WTC11 (cell line): Measurements from ENCODE around the gene CXCL10. TPM values are rescaled to one million over a fixed set of nuclear protein-coding genes. Genes with fewer than 3 reads are reported as not detected.
A peak's percentile ranks its signal among the peaks of the same experiment; 100 is the strongest.

Experiments
- ATAC-seq: fragments of 200-7000 bp; cut with Tn5 transposase; 2 replicates; pipeline ENCODE4 v1.10.0; 2021; ENCODE audit warnings: mild to moderate bottlenecking, moderate library complexity
- CTCF ChIA-PET: fragments of 300-600 bp; sonication (Branson Sonifier 250); formaldehyde crosslinking; loops from one replicate; lab custom pipeline; 2021; ENCODE audit warnings: antibody characterized with exemption; lab: Charles Lee
- POLR2A ChIA-PET: fragments of 350-600 bp; sonication (Branson Sonifier 250); formaldehyde crosslinking; loops from one replicate; lab custom pipeline; 2021; ENCODE audit warnings: antibody characterized with exemption; lab: Charles Lee
- DNase-seq: peaks from one replicate; pipeline ENCODE4 v3.0.0; 2021; ENCODE audit warnings: low spot score
- H3K27ac Mint-ChIP-seq: 2 replicates; pipeline ENCODE4 v1.8.0; 2021; ENCODE audit warnings: mixed read lengths
- H3K27me3 Mint-ChIP-seq: 2 replicates; pipeline ENCODE4 v1.8.0; 2021; ENCODE audit warnings: low read depth, mild to moderate bottlenecking, moderate library complexity, mixed read lengths
- H3K36me3 Mint-ChIP-seq: 2 replicates; pipeline ENCODE4 v1.8.0; 2021; ENCODE audit warnings: mixed read lengths
- H3K4me1 Mint-ChIP-seq: 2 replicates; pipeline ENCODE4 v1.8.0; 2022; ENCODE audit warnings: mixed read lengths
- H3K4me3 Mint-ChIP-seq: 2 replicates; pipeline ENCODE4 v1.8.0; 2021; ENCODE audit warnings: mild to moderate bottlenecking, moderate library complexity, mixed read lengths
- H3K9me3 Mint-ChIP-seq: 2 replicates; pipeline ENCODE4 v1.8.0; 2021; ENCODE audit warnings: mixed read lengths
- ATF1 ChIP-seq: sonication (generic); formaldehyde crosslinking; IDR thresholded peaks from 2 replicates; pipeline ENCODE4 v1.8.1; 2023; ENCODE audit warnings: mild to moderate bottlenecking, moderate library complexity, missing genetic modification reagents
- CBFB ChIP-seq: sonication (generic); formaldehyde crosslinking; IDR thresholded peaks from 2 replicates; pipeline ENCODE4 v1.8.1; 2022; ENCODE audit warnings: mild to moderate bottlenecking, low read depth, missing genetic modification reagents
- ESRRA ChIP-seq: sonication (generic); formaldehyde crosslinking; IDR thresholded peaks from 2 replicates; pipeline ENCODE4 v1.8.1; 2022; ENCODE audit warnings: mild to moderate bottlenecking, missing genetic modification reagents, borderline replicate concordance
- JUN ChIP-seq: sonication (generic); formaldehyde crosslinking; IDR thresholded peaks from 2 replicates; pipeline ENCODE4 v1.8.0; 2023; ENCODE audit warnings: mild to moderate bottlenecking, missing genetic modification reagents
- KAT7 ChIP-seq: sonication (generic); formaldehyde crosslinking; IDR thresholded peaks from 2 replicates; pipeline ENCODE4 v1.8.1; 2023; ENCODE audit warnings: missing genetic modification reagents, mild to moderate bottlenecking, borderline replicate concordance
- MYBL2 ChIP-seq: sonication (generic); formaldehyde crosslinking; IDR thresholded peaks from 2 replicates; pipeline ENCODE4 v1.8.1; 2023; ENCODE audit warnings: mild to moderate bottlenecking, moderate library complexity, missing genetic modification reagents
- NFYB ChIP-seq: sonication (generic); formaldehyde crosslinking; conservative IDR thresholded peaks from 2 replicates; pipeline ENCODE4 v1.8.0; 2022; ENCODE audit warnings: low read depth, missing genetic modification reagents
- SMAD3 ChIP-seq: sonication (generic); formaldehyde crosslinking; IDR thresholded peaks from 2 replicates; pipeline ENCODE4 v1.8.0; 2022; ENCODE audit warnings: missing genetic modification reagents, mild to moderate bottlenecking, borderline replicate concordance
- SP1 ChIP-seq: sonication (generic); formaldehyde crosslinking; conservative IDR thresholded peaks from 2 replicates; pipeline ENCODE4 v1.8.1; 2022; ENCODE audit warnings: missing genetic modification reagents
- TEAD4 ChIP-seq: sonication (generic); formaldehyde crosslinking; IDR thresholded peaks from 2 replicates; pipeline ENCODE4 v1.8.0; 2022; ENCODE audit warnings: mild to moderate bottlenecking, missing genetic modification reagents
- ZNF138 ChIP-seq: sonication (generic); formaldehyde crosslinking; conservative IDR thresholded peaks from 2 replicates; pipeline ENCODE4 v1.8.1; 2022; ENCODE audit warnings: mild to moderate bottlenecking, moderate library complexity, missing genetic modification reagents
- ZNF232 ChIP-seq: sonication (generic); formaldehyde crosslinking; IDR thresholded peaks from 2 replicates; pipeline ENCODE4 v1.8.0; 2022; ENCODE audit warnings: mild to moderate bottlenecking, missing genetic modification reagents
- ZNF317 ChIP-seq: sonication (generic); formaldehyde crosslinking; IDR thresholded peaks from 2 replicates; pipeline ENCODE4 v1.8.1; 2023; ENCODE audit warnings: low read depth, mild to moderate bottlenecking, moderate library complexity, missing genetic modification reagents, borderline replicate concordance
- ZNF416 ChIP-seq: fragments of 250-450 bp; sonication (Bioruptor Pico); IDR thresholded peaks from 2 replicates; pipeline ENCODE4 v1.9.0; 2021; ENCODE audit warnings: mild to moderate bottlenecking, inconsistent platforms
- ZNF423 ChIP-seq: fragments of 250-450 bp; sonication (Bioruptor Pico); IDR thresholded peaks from 2 replicates; pipeline ENCODE4 v2.1.2; 2022; ENCODE audit warnings: mild to moderate bottlenecking, moderate library complexity
- ZNF671 ChIP-seq: fragments of 250-450 bp; sonication (Bioruptor Pico); IDR thresholded peaks from 2 replicates; pipeline ENCODE4 v1.8.0; 2021; ENCODE audit warnings: mild to moderate bottlenecking
- total RNA-seq: library from RNA; stranded (reverse); gene quantifications from 3 replicates; pipeline ENCODE4 v1.2.3, GENCODE V29; 2021
- TF ChIP-seq, protein P1 (sequence below): fragments of 250-450 bp; sonication (Bioruptor Pico); IDR thresholded peaks from 2 replicates; pipeline ENCODE4 v1.9.0; 2021; ENCODE audit warnings: mild to moderate bottlenecking
- TF ChIP-seq, protein P2 (sequence below): fragments of 250-450 bp; sonication (Bioruptor Pico); IDR thresholded peaks from 2 replicates; pipeline ENCODE4 v1.9.0; 2021; ENCODE audit warnings: moderate library complexity, mild to moderate bottlenecking, inconsistent platforms, borderline replicate concordance
- TF ChIP-seq, protein P3 (sequence below): sonication (generic); formaldehyde crosslinking; IDR thresholded peaks from 2 replicates; pipeline ENCODE4 v1.8.0; 2023; ENCODE audit warnings: missing genetic modification reagents, mild to moderate bottlenecking, borderline replicate concordance
- TF ChIP-seq, protein P4 (sequence below): fragments of 200-600 bp; IDR thresholded peaks from 2 replicates; pipeline ENCODE4 v1.8.0; 2022; ENCODE audit warnings: antibody characterized with exemption
- TF ChIP-seq, protein P5 (sequence below): sonication (generic); formaldehyde crosslinking; IDR thresholded peaks from 2 replicates; pipeline ENCODE4 v1.8.0; 2022; ENCODE audit warnings: mild to moderate bottlenecking, missing genetic modification reagents
- TF ChIP-seq, protein P6 (sequence below): fragments of 250-450 bp; sonication (Bioruptor Pico); IDR thresholded peaks from 2 replicates; pipeline ENCODE4 v1.8.0; 2021; ENCODE audit warnings: mild to moderate bottlenecking
- TF ChIP-seq, protein P7 (sequence below): sonication (generic); formaldehyde crosslinking; IDR thresholded peaks from 2 replicates; pipeline ENCODE4 v1.8.0; 2023; ENCODE audit warnings: mild to moderate bottlenecking, missing genetic modification reagents

CXCL10 gene
- total RNA-seq, 1 experiment from 2014 or later, result not detected

DNA sequence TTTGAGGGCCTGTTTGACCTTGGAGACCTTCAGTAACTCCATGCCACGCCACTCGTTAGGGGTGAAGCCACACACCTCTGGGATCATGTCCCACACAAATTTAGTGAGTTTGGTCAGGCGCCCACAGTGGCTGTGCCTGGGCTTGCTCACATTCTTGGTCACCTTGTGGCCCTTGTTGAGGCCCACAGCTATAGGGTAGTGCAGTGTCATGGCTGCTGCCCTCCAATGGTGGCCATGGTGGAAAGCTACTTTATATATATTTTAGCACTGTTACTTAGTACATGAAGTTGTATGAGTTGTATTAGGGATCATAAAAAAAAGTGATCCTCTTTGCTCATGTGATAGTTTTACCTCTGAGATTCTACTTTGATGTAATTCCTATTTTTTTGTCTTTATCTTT, 13.6 kb upstream of the CXCL10 start:
- POLR2A ChIA-PET, result no interaction called here
- H3K4me3 Mint-ChIP-seq, result no peak overlapping the region
- ATAC-seq, result peak; percentile 67
- H3K27me3 Mint-ChIP-seq, result no peaks in the 10 kb centered on the region
- no peaks in the 10 kb centered on the region for H3K4me1 Mint-ChIP-seq
- no peak for DNase-seq
- no peaks in the 10 kb centered on the region for H3K36me3 Mint-ChIP-seq
- no peak overlapping the region for H3K27ac Mint-ChIP-seq
- no peaks in the 10 kb centered on the region for H3K9me3 Mint-ChIP-seq
- CTCF ChIA-PET, result interaction anchor here (0.7 to 1.8 kb wide), 6 partner anchors 11 to 141 kb away, joined by 3 to 13 read pairs (median 4); no protein-coding TSS in a partner anchor
- TF ChIP-seq TEAD4 (CRISPR knock-in tag) (no peak), MYBL2 (CRISPR knock-in tag) (no peak), SP1 (CRISPR knock-in tag) (no peak), ZNF416 (no peak), SMAD3 (CRISPR knock-in tag) (no peak), ZNF138 (CRISPR knock-in tag) (no peak), ESRRA (CRISPR knock-in tag) (no peak), ZNF671 (no peak), ZNF232 (CRISPR knock-in tag) (no peak)
- TF ChIP-seq, protein P1, sequence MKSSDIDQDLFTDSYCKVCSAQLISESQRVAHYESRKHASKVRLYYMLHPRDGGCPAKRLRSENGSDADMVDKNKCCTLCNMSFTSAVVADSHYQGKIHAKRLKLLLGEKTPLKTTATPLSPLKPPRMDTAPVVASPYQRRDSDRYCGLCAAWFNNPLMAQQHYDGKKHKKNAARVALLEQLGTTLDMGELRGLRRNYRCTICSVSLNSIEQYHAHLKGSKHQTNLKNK, result no peak
- TF ChIP-seq, protein P2, sequence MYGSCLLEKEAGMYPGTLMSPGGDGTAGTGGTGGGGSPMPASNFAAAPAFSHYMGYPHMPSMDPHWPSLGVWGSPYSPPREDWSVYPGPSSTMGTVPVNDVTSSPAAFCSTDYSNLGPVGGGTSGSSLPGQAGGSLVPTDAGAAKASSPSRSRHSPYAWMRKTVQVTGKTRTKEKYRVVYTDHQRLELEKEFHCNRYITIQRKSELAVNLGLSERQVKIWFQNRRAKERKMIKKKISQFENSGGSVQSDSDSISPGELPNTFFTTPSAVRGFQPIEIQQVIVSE (CRISPR knock-in tag), result no peak
- TF ChIP-seq, protein P3, sequence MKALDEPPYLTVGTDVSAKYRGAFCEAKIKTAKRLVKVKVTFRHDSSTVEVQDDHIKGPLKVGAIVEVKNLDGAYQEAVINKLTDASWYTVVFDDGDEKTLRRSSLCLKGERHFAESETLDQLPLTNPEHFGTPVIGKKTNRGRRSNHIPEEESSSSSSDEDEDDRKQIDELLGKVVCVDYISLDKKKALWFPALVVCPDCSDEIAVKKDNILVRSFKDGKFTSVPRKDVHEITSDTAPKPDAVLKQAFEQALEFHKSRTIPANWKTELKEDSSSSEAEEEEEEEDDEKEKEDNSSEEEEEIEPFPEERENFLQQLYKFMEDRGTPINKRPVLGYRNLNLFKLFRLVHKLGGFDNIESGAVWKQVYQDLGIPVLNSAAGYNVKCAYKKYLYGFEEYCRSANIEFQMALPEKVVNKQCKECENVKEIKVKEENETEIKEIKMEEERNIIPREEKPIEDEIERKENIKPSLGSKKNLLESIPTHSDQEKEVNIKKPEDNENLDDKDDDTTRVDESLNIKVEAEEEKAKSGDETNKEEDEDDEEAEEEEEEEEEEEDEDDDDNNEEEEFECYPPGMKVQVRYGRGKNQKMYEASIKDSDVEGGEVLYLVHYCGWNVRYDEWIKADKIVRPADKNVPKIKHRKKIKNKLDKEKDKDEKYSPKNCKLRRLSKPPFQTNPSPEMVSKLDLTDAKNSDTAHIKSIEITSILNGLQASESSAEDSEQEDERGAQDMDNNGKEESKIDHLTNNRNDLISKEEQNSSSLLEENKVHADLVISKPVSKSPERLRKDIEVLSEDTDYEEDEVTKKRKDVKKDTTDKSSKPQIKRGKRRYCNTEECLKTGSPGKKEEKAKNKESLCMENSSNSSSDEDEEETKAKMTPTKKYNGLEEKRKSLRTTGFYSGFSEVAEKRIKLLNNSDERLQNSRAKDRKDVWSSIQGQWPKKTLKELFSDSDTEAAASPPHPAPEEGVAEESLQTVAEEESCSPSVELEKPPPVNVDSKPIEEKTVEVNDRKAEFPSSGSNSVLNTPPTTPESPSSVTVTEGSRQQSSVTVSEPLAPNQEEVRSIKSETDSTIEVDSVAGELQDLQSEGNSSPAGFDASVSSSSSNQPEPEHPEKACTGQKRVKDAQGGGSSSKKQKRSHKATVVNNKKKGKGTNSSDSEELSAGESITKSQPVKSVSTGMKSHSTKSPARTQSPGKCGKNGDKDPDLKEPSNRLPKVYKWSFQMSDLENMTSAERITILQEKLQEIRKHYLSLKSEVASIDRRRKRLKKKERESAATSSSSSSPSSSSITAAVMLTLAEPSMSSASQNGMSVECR (CRISPR knock-in tag), result no peak
- TF ChIP-seq, protein P4, sequence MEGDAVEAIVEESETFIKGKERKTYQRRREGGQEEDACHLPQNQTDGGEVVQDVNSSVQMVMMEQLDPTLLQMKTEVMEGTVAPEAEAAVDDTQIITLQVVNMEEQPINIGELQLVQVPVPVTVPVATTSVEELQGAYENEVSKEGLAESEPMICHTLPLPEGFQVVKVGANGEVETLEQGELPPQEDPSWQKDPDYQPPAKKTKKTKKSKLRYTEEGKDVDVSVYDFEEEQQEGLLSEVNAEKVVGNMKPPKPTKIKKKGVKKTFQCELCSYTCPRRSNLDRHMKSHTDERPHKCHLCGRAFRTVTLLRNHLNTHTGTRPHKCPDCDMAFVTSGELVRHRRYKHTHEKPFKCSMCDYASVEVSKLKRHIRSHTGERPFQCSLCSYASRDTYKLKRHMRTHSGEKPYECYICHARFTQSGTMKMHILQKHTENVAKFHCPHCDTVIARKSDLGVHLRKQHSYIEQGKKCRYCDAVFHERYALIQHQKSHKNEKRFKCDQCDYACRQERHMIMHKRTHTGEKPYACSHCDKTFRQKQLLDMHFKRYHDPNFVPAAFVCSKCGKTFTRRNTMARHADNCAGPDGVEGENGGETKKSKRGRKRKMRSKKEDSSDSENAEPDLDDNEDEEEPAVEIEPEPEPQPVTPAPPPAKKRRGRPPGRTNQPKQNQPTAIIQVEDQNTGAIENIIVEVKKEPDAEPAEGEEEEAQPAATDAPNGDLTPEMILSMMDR, result no peak
- TF ChIP-seq, protein P5, sequence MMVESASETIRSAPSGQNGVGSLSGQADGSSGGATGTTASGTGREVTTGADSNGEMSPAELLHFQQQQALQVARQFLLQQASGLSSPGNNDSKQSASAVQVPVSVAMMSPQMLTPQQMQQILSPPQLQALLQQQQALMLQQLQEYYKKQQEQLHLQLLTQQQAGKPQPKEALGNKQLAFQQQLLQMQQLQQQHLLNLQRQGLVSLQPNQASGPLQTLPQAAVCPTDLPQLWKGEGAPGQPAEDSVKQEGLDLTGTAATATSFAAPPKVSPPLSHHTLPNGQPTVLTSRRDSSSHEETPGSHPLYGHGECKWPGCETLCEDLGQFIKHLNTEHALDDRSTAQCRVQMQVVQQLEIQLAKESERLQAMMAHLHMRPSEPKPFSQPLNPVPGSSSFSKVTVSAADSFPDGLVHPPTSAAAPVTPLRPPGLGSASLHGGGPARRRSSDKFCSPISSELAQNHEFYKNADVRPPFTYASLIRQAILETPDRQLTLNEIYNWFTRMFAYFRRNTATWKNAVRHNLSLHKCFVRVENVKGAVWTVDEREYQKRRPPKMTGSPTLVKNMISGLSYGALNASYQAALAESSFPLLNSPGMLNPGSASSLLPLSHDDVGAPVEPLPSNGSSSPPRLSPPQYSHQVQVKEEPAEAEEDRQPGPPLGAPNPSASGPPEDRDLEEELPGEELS, result no peak

DNA sequence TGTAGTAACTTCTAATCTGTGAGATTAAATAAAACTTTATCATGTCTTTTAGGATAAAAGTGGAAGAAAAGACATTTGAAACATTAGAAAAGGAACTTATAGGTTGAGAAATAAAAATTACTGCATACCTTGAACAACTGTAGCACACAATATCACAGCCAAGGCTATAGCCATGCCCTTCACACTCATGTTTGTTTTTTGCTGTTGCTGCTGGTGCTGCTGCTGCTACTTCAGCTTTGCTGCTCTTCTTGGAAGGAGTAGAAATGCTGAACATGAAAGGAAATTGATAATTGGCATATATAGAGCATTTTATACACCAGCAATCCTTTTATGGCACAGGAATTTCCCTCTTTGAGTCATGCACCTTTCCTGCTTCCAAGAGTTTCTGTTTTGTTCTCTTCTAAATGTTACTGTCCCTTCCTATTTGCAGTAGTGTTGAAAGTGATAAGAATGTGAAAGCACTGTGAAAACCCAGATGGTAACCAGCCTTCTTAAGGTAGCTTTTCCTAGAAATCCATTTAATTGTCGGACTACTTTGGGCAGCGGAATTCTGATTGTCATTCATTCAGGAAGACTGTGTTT, 12.6 kb upstream of the CXCL10 start, which contains the start of gene CXCL11:
CXCL11 (minus strand) TSS at position 272 of the 582 bp plus-strand sequence; CDS start at position 189, 83 bp downstream.
- no peaks in the 10 kb centered on the region for H3K4me1 Mint-ChIP-seq
- H3K9me3 Mint-ChIP-seq, result no peaks in the 10 kb centered on the region
- ATAC-seq, result no peak
- no peak within 1 kb of the TSS for H3K4me3 Mint-ChIP-seq
- ChIA-PET POLR2A (no interaction called here), CTCF (interaction anchor here (0.5 to 1.8 kb wide), 6 partner anchors 10 to 243 kb away, joined by 3 to 13 read pairs (median 5); no protein-coding TSS in a partner anchor)
- H3K27me3 Mint-ChIP-seq, result no peaks in the 10 kb centered on the region
- no peak for DNase-seq
- no peaks in the 10 kb centered on the region for H3K36me3 Mint-ChIP-seq
- H3K27ac Mint-ChIP-seq, result no peak within 1 kb of the TSS
- TF ChIP-seq, protein P6, sequence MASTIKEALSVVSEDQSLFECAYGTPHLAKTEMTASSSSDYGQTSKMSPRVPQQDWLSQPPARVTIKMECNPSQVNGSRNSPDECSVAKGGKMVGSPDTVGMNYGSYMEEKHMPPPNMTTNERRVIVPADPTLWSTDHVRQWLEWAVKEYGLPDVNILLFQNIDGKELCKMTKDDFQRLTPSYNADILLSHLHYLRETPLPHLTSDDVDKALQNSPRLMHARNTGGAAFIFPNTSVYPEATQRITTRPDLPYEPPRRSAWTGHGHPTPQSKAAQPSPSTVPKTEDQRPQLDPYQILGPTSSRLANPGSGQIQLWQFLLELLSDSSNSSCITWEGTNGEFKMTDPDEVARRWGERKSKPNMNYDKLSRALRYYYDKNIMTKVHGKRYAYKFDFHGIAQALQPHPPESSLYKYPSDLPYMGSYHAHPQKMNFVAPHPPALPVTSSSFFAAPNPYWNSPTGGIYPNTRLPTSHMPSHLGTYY (CRISPR knock-in tag), result no peak
- TF ChIP-seq, protein P7, sequence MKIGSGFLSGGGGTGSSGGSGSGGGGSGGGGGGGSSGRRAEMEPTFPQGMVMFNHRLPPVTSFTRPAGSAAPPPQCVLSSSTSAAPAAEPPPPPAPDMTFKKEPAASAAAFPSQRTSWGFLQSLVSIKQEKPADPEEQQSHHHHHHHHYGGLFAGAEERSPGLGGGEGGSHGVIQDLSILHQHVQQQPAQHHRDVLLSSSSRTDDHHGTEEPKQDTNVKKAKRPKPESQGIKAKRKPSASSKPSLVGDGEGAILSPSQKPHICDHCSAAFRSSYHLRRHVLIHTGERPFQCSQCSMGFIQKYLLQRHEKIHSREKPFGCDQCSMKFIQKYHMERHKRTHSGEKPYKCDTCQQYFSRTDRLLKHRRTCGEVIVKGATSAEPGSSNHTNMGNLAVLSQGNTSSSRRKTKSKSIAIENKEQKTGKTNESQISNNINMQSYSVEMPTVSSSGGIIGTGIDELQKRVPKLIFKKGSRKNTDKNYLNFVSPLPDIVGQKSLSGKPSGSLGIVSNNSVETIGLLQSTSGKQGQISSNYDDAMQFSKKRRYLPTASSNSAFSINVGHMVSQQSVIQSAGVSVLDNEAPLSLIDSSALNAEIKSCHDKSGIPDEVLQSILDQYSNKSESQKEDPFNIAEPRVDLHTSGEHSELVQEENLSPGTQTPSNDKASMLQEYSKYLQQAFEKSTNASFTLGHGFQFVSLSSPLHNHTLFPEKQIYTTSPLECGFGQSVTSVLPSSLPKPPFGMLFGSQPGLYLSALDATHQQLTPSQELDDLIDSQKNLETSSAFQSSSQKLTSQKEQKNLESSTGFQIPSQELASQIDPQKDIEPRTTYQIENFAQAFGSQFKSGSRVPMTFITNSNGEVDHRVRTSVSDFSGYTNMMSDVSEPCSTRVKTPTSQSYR (CRISPR knock-in tag), result no peak
- TF ChIP-seq ZNF423, result no peak
- TF ChIP-seq ZNF671, result no peak
- TF ChIP-seq ATF1, result no peak
- no peak for TF ChIP-seq NFYB (CRISPR knock-in tag)
- no peak for TF ChIP-seq CBFB (CRISPR knock-in tag)
- no peak for TF ChIP-seq JUN (CRISPR knock-in tag)
- no peak for TF ChIP-seq ZNF317 (CRISPR knock-in tag)
- TF ChIP-seq KAT7 (CRISPR knock-in tag), result no peak
